SH-SY5Y (cell line): ENCODE results near the gene NEK6.

Experiments
- GATA2 ChIP-seq: IDR thresholded peaks from 2 replicates; pipeline ENCODE4 v1.6.1; 2011; ENCODE audit warnings: mild to moderate bottlenecking, low read depth, low read length
- GATA3 ChIP-seq: IDR thresholded peaks from 2 replicates; pipeline ENCODE4 v1.6.1; 2011; ENCODE audit warnings: low read depth, mild to moderate bottlenecking, low read length, moderate library complexity

Gene NEK6

DNA sequence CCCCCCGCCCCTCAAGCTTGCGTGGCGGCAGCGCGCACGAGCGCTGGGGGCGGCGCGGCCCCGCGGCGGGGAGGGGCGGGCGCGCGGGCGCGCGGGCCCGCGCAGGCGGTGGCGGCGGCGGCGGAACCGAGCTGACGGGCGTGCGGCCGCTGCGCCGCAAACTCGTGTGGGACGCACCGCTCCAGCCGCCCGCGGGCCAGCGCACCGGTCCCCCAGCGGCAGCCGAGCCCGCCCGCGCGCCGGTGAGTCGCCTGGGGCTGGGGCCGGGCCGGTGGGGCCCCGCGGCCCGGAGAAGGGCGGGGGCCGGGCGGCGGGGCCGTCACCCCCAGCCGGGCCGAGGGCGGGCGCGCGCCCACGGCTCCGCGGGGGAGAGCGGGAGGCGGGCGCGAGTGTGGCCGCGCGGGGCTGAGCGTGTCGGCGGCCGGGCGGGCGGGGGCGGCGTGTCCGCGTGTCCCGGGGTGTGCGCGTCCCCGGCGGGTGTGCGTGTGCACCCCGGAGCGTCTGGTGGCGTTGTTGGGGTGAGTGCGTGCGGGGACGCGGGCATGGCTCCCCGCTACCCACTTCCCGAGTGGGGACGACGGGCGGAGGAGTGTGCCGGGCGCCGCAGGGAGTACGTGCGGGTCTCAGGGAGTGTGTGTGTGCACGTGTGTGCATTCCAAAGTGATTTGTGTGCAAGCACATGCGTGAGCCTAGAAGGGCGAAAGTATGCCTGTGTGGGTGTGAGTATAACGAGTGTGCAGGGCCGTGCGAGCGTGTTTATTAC lies at the start of gene NEK6:
TSS of gene NEK6 (plus strand) at position 106 of the 763 bp plus-strand sequence. CDS start 44,016 bp downstream, outside the sequence.
- no peak for TF ChIP-seq GATA3
- TF ChIP-seq GATA2 = no peak

GRCh38 chr9:124208571-124208970 lies 49.2 kb upstream of the NEK6 start:
- TF ChIP-seq GATA3 = no peak
- no peak for TF ChIP-seq GATA2

DNA sequence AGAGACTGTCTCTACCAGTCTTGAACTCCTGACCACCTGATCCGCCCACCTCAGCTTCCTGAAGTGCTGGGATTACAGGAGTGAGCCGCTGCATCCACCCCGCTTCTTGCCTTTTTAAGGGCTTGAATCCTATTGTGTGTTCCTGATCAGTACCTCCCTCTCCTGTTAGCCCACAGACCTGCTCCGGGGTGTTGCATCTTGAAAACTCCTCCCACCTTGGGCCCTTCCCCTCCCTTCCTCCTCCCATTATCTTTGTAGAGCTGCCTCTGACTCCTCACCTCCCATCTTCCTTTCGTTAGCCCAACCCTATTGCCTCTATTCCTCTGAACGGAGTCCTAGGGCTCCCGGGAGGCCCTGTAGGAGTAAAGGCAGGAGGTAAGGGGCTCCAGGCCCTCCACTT lies 48.5 kb upstream of the NEK6 start:
- TF ChIP-seq GATA2 (no peak), GATA3 (no peak)

GRCh38 chr9:124209774-124210173 lies 48.0 kb upstream of the NEK6 start:
- no peak for TF ChIP-seq GATA2
- no peak for TF ChIP-seq GATA3

GRCh38 chr9:124210697-124211096 lies 47.1 kb upstream of the NEK6 start:
- TF ChIP-seq GATA3 (no peak), GATA2 (no peak)

DNA sequence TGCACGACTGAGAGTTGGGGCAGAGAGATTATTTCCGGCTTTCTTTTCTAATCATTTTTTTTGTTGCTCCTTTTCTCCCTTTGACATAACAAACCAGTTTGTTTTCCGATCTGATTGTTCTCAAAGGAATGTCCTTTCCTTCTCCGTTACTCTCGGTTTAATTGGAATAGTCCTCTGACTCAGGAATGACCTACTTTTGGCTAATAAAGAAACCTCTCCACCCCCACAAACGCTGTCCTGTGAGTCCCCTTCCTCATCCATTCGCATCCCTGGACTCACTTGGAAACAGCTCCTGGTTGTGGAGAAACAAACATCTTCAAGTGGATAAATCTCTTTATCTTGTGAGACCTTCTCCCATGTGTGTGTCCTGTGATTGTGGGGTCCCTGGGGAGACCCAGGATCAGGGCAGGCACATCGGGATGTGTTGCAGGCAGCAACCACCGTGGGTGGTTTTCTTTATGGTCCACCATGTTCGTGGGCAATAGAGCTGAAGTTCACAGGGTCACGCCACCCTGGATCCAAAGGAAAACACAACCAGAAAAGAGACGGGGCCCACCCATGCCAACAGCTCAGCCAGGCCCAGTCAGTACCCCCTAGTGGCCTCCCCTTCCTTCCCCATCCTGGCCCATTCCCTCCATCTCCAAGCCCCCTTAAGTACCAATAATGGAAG lies 45.2 kb upstream of the NEK6 start:
- TF ChIP-seq GATA2 = no peak
- TF ChIP-seq GATA3 = no peak

DNA sequence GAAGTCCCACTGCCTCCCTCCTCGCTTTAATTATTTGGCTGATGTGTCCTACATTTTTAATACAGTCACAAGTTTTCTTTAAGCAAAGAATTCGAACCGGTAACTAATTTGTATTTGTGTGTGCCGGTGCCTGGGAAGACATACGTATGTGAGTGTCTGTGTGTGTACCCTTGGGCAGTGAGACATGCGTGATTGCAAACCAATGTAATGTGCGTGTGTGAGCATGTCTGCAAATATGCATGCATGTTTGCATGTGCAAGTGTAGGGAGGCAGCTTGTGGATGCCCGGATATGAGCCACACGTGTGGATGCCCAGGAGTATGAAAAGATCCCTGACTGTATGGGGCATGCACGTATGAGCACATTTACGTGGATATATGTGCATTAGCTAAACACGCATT lies 44.4 kb upstream of the NEK6 start:
- TF ChIP-seq GATA3 (no peak), GATA2 (no peak)

DNA sequence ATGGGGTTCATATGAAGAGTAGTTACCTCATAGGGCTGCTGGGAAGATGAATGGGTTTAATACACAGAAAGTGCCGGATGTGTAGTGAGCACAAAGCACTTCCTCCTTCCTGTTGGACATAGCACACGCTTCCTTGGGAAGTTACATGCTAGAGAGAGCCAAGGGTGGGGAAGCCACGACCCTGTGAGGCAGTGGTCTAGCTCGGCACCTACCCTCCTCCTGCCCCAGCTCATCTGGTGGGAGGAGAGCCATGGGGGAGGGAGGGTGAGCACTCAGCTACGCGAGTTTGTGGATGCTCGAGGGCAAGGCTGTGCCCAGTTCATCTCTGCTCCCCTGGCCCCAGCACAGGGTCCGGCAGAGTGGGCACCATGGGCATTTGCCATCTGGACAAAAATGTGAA lies 43.6 kb upstream of the NEK6 start:
- TF ChIP-seq GATA3 = no peak
- TF ChIP-seq GATA2 = no peak

DNA sequence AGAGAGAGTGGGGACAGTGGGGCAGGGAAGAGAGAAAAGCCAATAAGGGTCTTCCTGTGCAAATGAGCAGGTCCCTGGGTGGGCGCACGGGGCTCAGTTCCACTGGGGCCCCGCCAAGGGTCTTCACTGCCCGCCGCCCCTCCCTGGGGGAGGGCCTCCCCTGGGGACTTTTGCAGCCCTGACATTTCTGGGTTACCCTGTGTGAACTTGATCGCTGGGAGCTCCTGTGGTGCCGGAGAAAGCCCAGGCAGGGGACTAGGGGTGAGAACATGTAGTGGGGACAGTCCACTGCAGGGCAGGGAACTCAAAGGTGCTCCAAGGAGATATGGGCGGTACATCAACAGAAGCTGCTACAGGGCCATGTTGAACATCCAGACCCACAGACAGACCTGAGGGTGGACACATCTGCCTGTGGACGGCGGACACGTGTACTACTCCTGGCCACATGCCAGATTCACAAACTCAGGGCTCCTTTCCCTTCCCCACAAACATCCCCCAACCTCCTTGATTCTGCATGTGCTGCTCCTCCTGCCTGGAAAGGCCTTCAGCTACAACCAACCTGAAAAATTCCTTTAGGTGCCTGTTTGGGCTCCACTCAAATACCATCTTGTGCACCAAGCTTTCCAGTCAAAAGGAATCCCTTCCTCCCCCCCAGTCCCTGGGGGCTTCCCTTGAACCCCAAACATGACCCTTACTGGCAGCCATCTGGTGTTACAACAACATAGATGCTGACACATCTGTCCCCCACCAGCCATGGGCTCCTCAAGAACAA lies 43.0 kb upstream of the NEK6 start:
- TF ChIP-seq GATA2 = no peak
- no peak for TF ChIP-seq GATA3

DNA sequence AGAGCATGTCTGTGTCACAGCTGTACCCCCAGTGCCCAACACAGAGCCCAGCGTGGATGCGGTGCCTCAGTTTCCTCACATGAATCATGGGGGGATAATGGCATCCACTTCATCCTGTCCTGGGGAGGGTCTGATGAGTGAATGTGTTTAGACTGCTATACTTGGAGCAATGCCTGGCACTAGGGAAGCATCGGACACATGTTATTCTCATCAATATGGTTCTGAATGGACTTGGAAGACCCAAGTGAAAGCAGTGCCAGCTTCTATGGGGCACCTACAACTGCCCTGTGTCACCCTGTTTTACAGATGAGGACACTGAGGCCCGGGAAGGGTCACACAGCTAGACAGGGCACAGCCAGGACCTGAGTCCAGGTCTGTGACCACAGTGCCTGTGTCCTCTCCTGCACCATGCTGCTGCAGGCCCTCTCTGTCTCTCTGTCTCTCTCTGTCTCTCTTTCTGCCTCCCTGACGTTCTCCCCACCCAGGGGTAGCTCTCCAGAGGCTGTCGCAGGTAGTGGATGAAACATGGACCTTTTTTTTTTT lies 42.3 kb upstream of the NEK6 start:
- TF ChIP-seq GATA3 = no peak
- no peak for TF ChIP-seq GATA2

DNA sequence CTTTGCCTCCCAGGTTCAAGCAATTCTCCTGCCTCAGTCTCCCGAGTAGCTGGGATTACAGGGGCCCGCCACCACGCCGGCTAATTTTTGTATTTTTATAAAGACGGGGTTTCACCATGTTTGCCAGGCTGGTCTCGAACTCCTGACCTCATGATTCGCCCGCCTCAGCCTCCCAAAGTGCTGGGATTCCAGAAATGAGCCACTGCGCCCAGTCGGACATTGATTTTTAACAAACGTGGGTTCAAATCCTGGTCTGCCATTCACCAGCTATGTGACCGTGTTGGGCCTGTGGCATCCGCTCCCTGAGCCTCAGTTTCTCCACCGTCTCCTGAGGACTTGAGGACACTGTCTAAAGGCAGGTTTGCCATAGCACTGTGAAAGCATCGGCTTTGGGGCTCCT lies 41.8 kb upstream of the NEK6 start:
- TF ChIP-seq GATA2 = no peak
- no peak for TF ChIP-seq GATA3

DNA sequence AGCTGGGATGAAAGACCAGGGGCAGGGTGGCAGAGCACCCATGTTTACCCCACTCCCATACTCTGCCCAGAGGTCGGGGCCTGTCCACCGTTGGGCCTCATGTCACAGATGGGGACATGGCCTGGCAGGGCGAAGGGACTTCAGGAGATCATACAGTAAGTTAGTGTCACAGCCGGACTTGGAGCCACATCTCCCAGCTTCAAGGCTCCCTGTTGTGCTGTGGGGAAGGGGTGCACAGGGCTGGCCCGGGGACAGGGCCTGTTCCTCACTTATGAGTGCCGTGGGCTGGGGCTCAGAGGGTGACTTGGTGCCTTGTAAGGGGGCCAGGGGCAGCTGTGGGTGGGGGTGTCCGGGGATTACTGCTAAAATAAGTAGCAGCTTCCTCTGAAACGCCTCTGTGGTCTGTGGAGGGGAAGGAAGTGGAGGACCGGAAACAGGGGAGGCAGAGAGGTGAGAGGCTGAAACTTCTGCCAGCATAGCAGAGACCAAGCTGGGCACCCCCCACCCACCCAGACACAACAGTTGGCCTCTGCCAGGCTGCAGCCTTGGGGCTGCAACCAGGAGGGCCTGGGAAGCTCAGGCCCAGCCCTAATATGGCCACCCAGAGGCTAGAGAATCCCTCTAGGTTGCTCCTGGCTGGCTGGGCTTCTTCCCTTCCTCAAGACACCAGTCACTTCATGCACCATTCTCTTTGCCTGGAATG lies 41.1 kb upstream of the NEK6 start:
- TF ChIP-seq GATA2 = no peak
- TF ChIP-seq GATA3 = no peak

- TF ChIP-seq GATA2 (no peak), GATA3 (no peak)
These were observed 39.8 kb upstream of the NEK6 start for GRCh38 chr9:124217836-124218437.

DNA sequence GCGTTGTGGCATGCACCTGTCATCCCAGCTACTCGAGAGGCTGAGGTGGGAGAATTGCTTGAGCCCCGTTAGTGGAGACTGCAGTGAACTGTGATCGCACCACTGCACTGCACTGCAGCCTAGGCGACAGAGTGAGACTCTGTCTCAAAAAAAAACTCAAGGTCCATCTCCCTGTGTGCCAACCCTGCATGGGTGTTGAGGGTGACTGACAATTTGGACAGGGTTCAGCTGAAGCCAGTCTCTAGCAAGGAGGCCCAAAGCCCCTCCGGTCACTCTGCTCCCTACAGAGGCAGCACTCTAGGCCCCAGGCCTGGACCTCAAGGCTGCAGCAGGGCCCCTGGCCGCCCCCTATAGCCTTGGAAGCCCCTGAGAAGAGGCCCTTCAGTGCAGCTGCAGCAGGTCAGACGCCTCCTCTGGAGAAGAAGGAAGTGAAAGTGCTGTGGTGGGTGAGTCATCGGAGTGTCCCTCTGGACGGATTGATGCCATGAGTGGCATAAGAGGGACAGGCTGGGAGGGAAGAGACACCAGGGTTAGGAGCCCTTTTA lies 39.2 kb upstream of the NEK6 start:
- TF ChIP-seq GATA3 = no peak
- TF ChIP-seq GATA2 = no peak
